BJ (cell line): ENCODE measurements around the gene TFPI2. TPM values are rescaled to one million over a fixed set of nuclear protein-coding genes. Genes with fewer than 3 reads are reported as not detected.

Experiments
- CTCF ChIA-PET: fragments of 350-600 bp; formaldehyde crosslinking; extraction: SDS; loops from one replicate; lab custom pipeline; 2021; ENCODE audit warnings: antibody characterized with exemption, inconsistent platforms; lab: Yijun Ruan, JAX
- POLR2A ChIA-PET: fragments of 300-600 bp; sonication (Branson Sonifier 250); formaldehyde crosslinking; extraction: SDS; loops from one replicate; lab custom pipeline; 2021; ENCODE audit warnings: antibody characterized with exemption; lab: Charles Lee
- DNase-seq: peaks from one replicate; pipeline ENCODE4 v3.0.0-alpha.2; 2011; ENCODE audit warnings: low read depth
- H3K27me3 ChIP-seq: 2 replicates; pipeline ENCODE4 v1.6.0; 2011; ENCODE audit warnings: low read length; ENCODE audit not compliant: control insufficient read depth, insufficient read depth
- H3K36me3 ChIP-seq: 2 replicates; pipeline ENCODE4 v1.5.1; 2011; ENCODE audit warnings: low read length; ENCODE audit not compliant: control insufficient read depth, insufficient read depth
- H3K4me3 ChIP-seq: 2 replicates; pipeline ENCODE4 v1.5.1; 2011; ENCODE audit warnings: low read depth, mild to moderate bottlenecking, control low read depth, low read length
- polyA plus RNA-seq: library from polyadenylated mRNA; depleted of rRNA; stranded (reverse); fragments of >200 nt; gene quantifications from 2 replicates; pipeline ENCODE4 v1.2.3, GENCODE V29; 2011
- TF ChIP-seq, protein P1 (sequence below): IDR thresholded peaks from 2 replicates; pipeline ENCODE4 v1.5.1; 2011; ENCODE audit warnings: low read depth, mild to moderate bottlenecking, control low read depth, inconsistent platforms, low read length, moderate library complexity; ENCODE audit not compliant: insufficient read depth

The TFPI2 gene
- polyA plus RNA-seq, 1 experiment, result 143 TPM

GRCh38 chr7:93890041-93890463 is 501 bp downstream of the TFPI2 start:
- CTCF ChIA-PET, result interaction anchor here (1.6 to 3.5 kb wide), 3 partner anchors 11 to 91 kb away, joined by 5 to 15 read pairs (median 7); no protein-coding TSS in a partner anchor
- no peaks in the 10 kb centered on the region for H3K27me3 ChIP-seq
- H3K36me3 ChIP-seq, result no peaks in the 10 kb centered on the region
- TF ChIP-seq, protein P1, sequence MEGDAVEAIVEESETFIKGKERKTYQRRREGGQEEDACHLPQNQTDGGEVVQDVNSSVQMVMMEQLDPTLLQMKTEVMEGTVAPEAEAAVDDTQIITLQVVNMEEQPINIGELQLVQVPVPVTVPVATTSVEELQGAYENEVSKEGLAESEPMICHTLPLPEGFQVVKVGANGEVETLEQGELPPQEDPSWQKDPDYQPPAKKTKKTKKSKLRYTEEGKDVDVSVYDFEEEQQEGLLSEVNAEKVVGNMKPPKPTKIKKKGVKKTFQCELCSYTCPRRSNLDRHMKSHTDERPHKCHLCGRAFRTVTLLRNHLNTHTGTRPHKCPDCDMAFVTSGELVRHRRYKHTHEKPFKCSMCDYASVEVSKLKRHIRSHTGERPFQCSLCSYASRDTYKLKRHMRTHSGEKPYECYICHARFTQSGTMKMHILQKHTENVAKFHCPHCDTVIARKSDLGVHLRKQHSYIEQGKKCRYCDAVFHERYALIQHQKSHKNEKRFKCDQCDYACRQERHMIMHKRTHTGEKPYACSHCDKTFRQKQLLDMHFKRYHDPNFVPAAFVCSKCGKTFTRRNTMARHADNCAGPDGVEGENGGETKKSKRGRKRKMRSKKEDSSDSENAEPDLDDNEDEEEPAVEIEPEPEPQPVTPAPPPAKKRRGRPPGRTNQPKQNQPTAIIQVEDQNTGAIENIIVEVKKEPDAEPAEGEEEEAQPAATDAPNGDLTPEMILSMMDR, result no peak
- no peak for DNase-seq
- peak overlapping the region; percentile 57 for H3K4me3 ChIP-seq
- POLR2A ChIA-PET, result no interaction called here

DNA sequence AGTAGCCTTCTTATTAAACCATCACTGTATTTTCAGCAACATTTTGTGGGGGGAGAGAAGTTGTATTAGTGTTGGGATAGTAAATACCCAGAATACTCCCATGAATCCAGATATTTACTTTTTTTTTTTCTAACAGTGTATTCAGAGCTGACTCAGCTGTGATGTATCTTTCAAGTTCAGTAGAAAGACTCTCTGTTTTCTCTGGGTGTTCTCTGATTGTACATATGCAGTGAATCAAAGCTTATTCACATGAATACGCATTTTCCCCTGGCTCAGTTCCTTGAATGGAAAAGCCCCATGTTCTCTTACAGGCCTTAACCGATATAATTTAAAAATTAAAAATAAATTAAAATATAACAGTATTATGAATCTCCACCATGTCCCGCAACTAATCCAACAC is 1.3 kb downstream of the TFPI2 start:
- no peaks in the 10 kb centered on the region for H3K36me3 ChIP-seq
- TF ChIP-seq, protein P1, result no peak
- no peaks in the 10 kb centered on the region for H3K27me3 ChIP-seq
- CTCF ChIA-PET, result interaction anchor here (1.6 to 1.9 kb wide), 2 partner anchors 12 to 90 kb away, joined by 5 to 7 read pairs; no protein-coding TSS in a partner anchor
- POLR2A ChIA-PET, result no interaction called here
- no peak overlapping the region for H3K4me3 ChIP-seq
- DNase-seq, result no peak

- ChIA-PET CTCF (no interaction called here), POLR2A (no interaction called here)
- no peaks in the 10 kb centered on the region for H3K36me3 ChIP-seq
- TF ChIP-seq, protein P1, result no peak
- no peak overlapping the region for H3K4me3 ChIP-seq
- no peaks in the 10 kb centered on the region for H3K27me3 ChIP-seq
- DNase-seq, result no peak
Measured at GRCh38 chr7:93884541-93884940, 6.0 kb downstream of the TFPI2 start.

GRCh38 chr7:93883917-93884345 is 6.6 kb downstream of the TFPI2 start:
- no peaks in the 10 kb centered on the region for H3K27me3 ChIP-seq
- DNase-seq, result no peak
- CTCF ChIA-PET, result interaction anchor here (0.7 kb wide), 1 partner anchor 8 kb away, joined by 3 read pairs; no protein-coding TSS in a partner anchor
- POLR2A ChIA-PET, result no interaction called here
- H3K4me3 ChIP-seq, result no peak overlapping the region
- TF ChIP-seq, protein P1, result no peak
- no peaks in the 10 kb centered on the region for H3K36me3 ChIP-seq

DNA sequence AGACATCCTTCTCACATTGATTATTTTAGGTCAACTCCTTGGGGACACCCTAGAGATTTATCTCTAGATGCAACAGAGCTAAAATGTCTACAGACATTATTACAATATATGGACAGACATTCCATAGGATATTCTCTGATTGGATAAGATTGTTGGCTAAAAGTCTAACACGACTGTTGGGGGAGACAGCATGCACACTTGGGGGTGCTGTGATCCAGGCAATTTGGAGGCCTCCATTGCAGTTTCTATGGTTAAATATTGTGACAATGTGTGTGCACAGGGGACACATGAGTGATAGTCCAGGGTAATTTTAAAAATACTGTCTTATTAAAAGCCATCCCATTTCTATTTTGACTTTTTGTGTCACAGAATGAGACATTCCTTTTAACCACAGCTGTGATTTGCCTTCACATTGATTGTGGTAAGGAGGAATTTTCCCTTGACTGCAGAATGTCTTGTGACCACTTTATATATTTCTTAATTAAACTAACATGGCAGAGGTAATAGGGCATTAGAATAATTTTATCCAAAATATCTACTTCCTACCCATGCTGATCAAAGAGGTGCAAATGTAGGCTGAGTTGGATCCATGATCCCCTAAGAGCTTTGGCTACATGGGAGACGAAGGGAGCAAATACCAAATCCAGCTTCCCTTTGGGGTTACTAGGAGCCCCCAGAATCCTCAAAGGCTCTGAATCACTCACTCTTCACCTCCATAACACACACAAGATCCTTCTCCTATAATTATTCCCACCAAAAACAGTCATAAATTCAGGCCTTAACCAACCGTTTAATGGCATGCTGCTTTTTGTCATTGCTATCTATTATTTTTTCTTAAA is 7.3 kb downstream of the TFPI2 start:
- TF ChIP-seq, protein P1, result no peak
- DNase-seq, result no peak
- no peaks in the 10 kb centered on the region for H3K36me3 ChIP-seq
- H3K4me3 ChIP-seq, result no peak overlapping the region
- H3K27me3 ChIP-seq, result no peaks in the 10 kb centered on the region
- ChIA-PET POLR2A (no interaction called here), CTCF (interaction anchor here (0.6 to 1.2 kb wide), 3 partner anchors 9 to 334 kb away, joined by 3 read pairs; no protein-coding TSS in a partner anchor)
